H1 (cell line): ENCODE data around the gene DIPK1B. TPM values are rescaled to one million over a fixed set of nuclear protein-coding genes. Genes with fewer than 3 reads are reported as not detected.

Source experiments
- CHD7 ChIP-seq: fragments of 300-600 bp; sonication (generic); IDR thresholded peaks from 2 replicates; pipeline ENCODE4 v1.7.1; 2012; ENCODE audit warnings: low read length, moderate library complexity, mild to moderate bottlenecking, inconsistent platforms; ENCODE audit not compliant: insufficient replicate concordance
- SP2 ChIP-seq: IDR thresholded peaks from 2 replicates; pipeline ENCODE4 v1.6.1; 2012; ENCODE audit warnings: mild to moderate bottlenecking, low read length, inconsistent platforms
- polyA plus RNA-seq, 7 experiments: library from polyadenylated mRNA; depleted of rRNA in 3 of 7; stranded (reverse) in 5 of 7; unstranded in 2 of 7; fragments of >200 nt in 5 of 7; fragments of 200-250 nt in 2 of 7; gene quantifications; 1 replicate in 5 of 7; 2 replicates in 1 of 7; 4 replicates in 1 of 7; pipeline versions ENCODE4 v1.2.1 to v1.2.3, GENCODE V29; 2011 to 2013; ENCODE audit warnings: missing spikeins in 2 of 7, mixed read lengths in 2 of 7
- total RNA-seq: library from RNA; stranded (reverse); fragmentation: NEBNext Ultra II Directional; extraction: Animal tissue kit (Norgen Biotek cat#: 25700); gene quantifications from 2 replicates; pipeline ENCODE4 v1.2.1, GENCODE V29; 2021

The DIPK1B gene
- total and polyA plus RNA-seq, 2 of the 8 experiments (the other 6 are each of a cell fraction or from before 2014, with no cell fraction given): 32.3 to 64.8 TPM

GRCh38 chr9:136763649-136764035, 51.3 kb downstream of the DIPK1B start (continued):
- no peak for TF ChIP-seq CHD7
- no peak for TF ChIP-seq SP2
